Mononuclear cell (primary cell): Measurements from ENCODE around the gene MAP3K7. TPM values are rescaled to one million over a fixed set of nuclear protein-coding genes. Genes with fewer than 3 reads are reported as not detected.

Experiments used
- H3K27me3 ChIP-seq: 2 replicates; pipeline ENCODE4 v1.6.0; 2011; ENCODE audit warnings: low read length, control low read depth; ENCODE audit not compliant: insufficient read depth
- H3K4me1 ChIP-seq: 2 replicates; pipeline ENCODE4 v1.5.1; 2011; ENCODE audit warnings: mild to moderate bottlenecking, low read length, control low read depth; ENCODE audit not compliant: insufficient read depth
- H3K4me3 ChIP-seq: 2 replicates; pipeline ENCODE4 v1.5.1; 2011; ENCODE audit warnings: mild to moderate bottlenecking, low read length, moderate library complexity
- H3K9me3 ChIP-seq: 2 replicates; pipeline ENCODE4 v1.5.1; 2011; ENCODE audit warnings: low read depth, mild to moderate bottlenecking, control low read depth, low read length
- total RNA-seq: library from RNA; depleted of rRNA; stranded (reverse); fragments of >200 nt; gene quantifications from one replicate; pipeline ENCODE4 v1.2.3, GENCODE V29; 2012

MAP3K7 gene
- total RNA-seq, 1 donor: 23.9 TPM

DNA sequence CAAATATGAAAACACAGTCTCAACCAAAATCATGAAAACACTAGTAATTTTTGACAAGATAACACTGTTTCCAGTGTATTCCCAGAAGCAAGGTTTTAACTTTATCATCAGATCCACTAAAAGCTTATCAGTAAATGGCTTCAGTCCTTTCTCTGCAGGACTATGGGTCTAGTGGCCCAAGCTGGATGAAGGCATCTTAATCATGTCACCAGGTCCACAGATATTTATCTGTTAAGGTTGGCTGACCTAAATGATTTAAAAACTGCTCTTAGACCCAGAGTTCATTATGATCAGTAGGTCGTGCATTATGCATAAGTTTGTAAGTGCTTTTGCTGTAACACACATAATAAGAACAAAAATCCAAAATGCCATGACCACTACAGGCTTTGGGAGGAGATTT, 118.0 kb downstream of the MAP3K7 start:
- no peak overlapping the region for H3K4me3 ChIP-seq
- H3K27me3 ChIP-seq: no peaks in the 10 kb centered on the region
- H3K9me3 ChIP-seq: no peaks in the 10 kb centered on the region
- H3K4me1 ChIP-seq: peaks cover 26% of the 10 kb centered on the region

DNA sequence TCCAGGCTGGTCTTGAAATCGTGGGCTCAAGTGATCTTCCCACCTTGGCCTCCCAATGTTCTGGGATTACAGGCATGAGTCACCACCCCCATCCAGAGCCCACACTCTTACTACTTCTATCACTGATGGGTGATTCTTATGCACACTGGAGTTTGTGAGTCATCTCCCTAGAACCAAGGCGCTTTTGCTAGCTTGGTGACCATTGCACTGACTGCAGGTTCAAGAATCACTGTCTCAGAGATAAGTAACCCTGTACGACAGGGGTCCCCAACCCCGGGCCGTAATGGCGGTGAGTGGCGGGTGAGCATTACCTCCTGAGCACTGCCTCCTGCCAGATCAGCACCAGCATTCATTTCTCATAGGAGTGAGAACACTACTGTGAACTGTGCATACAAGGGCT, 118.8 kb downstream of the MAP3K7 start:
- Histone ChIP-seq H3K4me3 (no peak overlapping the region), H3K9me3 (no peaks in the 10 kb centered on the region), H3K4me1 (peaks cover 28% of the 10 kb centered on the region), H3K27me3 (no peaks in the 10 kb centered on the region)

DNA sequence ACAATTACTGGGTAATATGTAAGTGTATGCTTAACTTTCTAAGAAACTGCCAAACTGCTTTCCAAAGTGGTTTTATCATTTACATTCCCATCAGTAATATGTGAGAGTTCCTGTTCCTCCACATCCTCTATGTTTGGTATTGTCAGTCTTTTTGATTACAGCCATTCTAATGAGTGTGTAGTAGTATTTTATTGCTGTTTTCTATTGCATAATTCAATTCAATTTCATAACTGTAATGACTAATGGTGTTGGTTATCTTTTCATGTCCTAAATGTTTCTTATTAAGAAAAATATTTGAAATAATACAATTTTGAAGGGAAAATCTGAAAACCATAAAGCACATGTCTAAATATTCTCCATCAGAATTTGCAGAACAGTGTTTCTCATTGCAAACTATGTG, 119.3 kb downstream of the MAP3K7 start:
- no peaks in the 10 kb centered on the region for H3K9me3 ChIP-seq
- no peak overlapping the region for H3K4me3 ChIP-seq
- H3K4me1 ChIP-seq: peaks cover 27% of the 10 kb centered on the region
- no peaks in the 10 kb centered on the region for H3K27me3 ChIP-seq

DNA sequence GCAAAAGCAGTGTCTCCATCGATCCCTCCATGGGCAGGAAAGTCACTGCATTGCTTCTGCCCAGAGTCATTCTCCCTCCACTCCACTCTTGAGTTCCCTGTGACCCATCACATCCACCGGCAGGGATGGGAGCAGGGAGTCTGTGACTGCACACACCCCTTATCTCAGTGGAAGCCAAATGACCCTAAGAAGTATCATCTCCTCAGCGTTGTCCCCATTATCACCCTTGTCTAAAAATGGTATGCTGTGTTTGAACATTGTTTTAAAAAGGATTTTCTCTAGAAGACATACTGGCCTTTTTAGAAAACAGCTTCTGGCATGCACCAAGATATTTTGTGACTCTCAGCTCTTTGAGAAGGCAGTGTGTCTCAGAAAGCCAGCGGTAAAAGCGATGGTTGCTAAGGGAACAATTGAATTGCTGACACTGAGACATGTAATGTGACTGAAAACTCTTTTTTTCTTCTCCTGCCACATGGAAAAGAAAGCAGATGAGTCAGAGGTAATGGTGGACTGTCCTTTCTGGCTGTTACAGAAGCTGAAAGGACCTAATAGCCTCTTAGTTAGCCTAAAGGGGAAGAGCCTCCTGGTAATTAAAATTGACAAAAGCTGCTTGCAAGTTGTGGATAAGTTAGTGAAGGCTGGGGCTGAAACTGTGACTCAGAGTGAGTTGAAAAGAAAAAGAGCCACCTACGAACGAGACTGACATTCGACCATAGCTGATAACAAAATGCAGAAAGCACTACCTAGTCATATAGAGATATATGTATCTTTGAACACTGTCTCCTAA, 120.5 kb downstream of the MAP3K7 start:
- Histone ChIP-seq H3K4me1 (peaks cover 18% of the 10 kb centered on the region), H3K4me3 (no peak overlapping the region), H3K9me3 (no peaks in the 10 kb centered on the region)

DNA sequence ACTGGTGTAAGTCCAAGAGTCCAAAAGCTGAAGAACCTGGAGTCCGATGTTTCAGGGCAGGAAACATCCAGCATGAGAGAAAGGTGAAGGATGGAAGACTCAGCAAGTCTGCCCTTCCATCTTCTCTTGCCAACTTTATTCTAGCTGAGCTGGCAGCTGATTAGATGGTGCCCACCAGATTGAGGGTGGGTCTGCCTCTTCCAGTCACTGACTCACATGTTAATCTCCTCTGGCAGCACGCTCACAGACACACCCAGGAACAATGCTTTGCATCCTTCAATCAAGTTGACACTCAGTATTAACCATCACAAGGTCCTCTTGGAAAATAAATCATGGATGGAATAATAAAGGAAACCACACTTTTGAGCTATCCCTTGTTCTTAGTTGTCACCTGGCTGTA, 121.2 kb downstream of the MAP3K7 start:
- Histone ChIP-seq H3K27me3 (no peaks in the 10 kb centered on the region), H3K9me3 (no peaks in the 10 kb centered on the region), H3K4me1 (peaks cover 17% of the 10 kb centered on the region), H3K4me3 (no peak overlapping the region)

More for the DNA sequence above, 120.5 kb downstream of the MAP3K7 start:
- no peaks in the 10 kb centered on the region for H3K27me3 ChIP-seq

DNA sequence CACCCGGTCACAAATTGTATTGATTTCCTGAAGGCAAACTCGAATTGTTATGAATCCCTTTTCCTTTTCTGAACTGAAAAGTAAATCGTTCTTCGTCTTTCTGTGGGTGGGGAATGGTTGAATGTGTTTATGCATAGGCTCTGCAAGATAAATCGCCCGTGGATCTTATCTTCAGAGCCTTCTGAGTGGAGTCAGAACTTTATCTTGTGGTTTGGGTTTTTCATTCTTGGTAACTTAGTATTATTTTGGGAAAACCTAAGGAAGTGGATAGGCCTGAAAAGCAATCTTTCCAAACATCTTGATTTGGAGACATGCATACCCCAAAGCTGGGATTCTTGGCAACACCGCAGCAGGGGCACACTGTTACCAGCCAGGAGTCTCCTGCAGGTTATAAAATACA, 122.4 kb downstream of the MAP3K7 start:
- no peaks in the 10 kb centered on the region for H3K9me3 ChIP-seq
- H3K4me1 ChIP-seq: peaks cover 22% of the 10 kb centered on the region

DNA sequence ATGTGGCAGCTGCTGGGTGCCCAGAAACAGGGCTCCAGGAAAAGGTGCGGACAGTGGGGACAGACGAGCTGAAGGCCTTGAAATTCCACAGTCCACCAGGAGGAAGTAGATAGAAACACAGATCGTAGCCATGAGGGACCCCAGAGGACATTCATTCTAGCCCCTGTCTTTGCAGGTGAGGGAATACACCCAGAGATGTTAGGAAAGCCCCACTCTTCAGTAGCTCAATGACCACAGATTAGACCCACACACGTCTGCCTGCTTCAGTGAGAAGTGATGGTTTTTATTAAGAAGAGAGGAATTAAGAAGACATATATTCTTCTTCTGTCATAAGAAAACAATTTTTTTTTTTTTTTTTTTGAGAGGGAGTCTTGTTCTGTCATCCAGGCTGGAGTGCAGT, 123.0 kb downstream of the MAP3K7 start:
- Histone ChIP-seq H3K4me3 (no peak overlapping the region), H3K4me1 (peaks cover 29% of the 10 kb centered on the region), H3K27me3 (no peaks in the 10 kb centered on the region), H3K9me3 (no peaks in the 10 kb centered on the region)

More for the DNA sequence above, 122.4 kb downstream of the MAP3K7 start:
- Histone ChIP-seq H3K27me3 (no peaks in the 10 kb centered on the region), H3K4me3 (no peak overlapping the region)
